GM23338 (cell line): ENCODE results near the gene IDS. TPM values are rescaled to one million over a fixed set of nuclear protein-coding genes. Genes with fewer than 3 reads are reported as not detected.

Source experiments
- ATAC-seq: fragments of 200-7000 bp; cut with Tn5 transposase; 3 replicates; pipeline ENCODE4 v1.9.1; 2020
- DNase-seq: peaks from one replicate; pipeline ENCODE4 v3.0.0-alpha.2; 2015; ENCODE audit warnings: low spot score
- H2AFZ ChIP-seq: fragments of 200-600 bp; sonication (generic); 2 replicates; pipeline ENCODE4 v1.8.0; 2016; ENCODE audit warnings: antibody characterized with exemption, mild to moderate bottlenecking, moderate library complexity
- H3F3A ChIP-seq: fragments of 200-600 bp; sonication (generic); replicated peaks from 2 replicates; pipeline ENCODE4 v1.8.0; 2017; ENCODE audit warnings: antibody characterized with exemption, mixed run types, low read depth
- H3K27ac ChIP-seq: fragments of 200-600 bp; sonication (generic); 2 replicates; pipeline ENCODE4 v1.6.1; 2016; ENCODE audit warnings: low read depth
- H3K27me3 ChIP-seq: fragments of 200-600 bp; sonication (generic); 2 replicates; pipeline ENCODE4 v1.8.0; 2016; ENCODE audit warnings: mild to moderate bottlenecking, mixed run types, moderate library complexity; ENCODE audit not compliant: insufficient read depth
- H3K36me3 ChIP-seq: fragments of 200-600 bp; sonication (generic); 2 replicates; pipeline ENCODE4 v1.8.0; 2016; ENCODE audit warnings: mild to moderate bottlenecking; ENCODE audit not compliant: insufficient read depth
- H3K4me1 ChIP-seq: fragments of 200-600 bp; sonication (generic); 2 replicates; pipeline ENCODE4 v1.8.0; 2016; ENCODE audit warnings: mild to moderate bottlenecking, moderate library complexity; ENCODE audit not compliant: insufficient read depth
- H3K4me2 ChIP-seq: fragments of 200-600 bp; sonication (generic); 2 replicates; pipeline ENCODE4 v1.7.1; 2017; ENCODE audit warnings: mixed run types
- H3K4me3 ChIP-seq: fragments of 200-600 bp; sonication (generic); 2 replicates; pipeline ENCODE4 v1.6.1; 2016; ENCODE audit warnings: mixed run types
- H3K79me2 ChIP-seq: fragments of 200-600 bp; sonication (generic); replicated peaks from 2 replicates; pipeline ENCODE4 v1.8.0; 2017; ENCODE audit warnings: mild to moderate bottlenecking; ENCODE audit not compliant: insufficient read depth
- H3K9me2 ChIP-seq: fragments of 200-600 bp; sonication (generic); 2 replicates; pipeline ENCODE4 v1.8.0; 2017; ENCODE audit not compliant: insufficient read depth
- H4K20me1 ChIP-seq: fragments of 200-600 bp; sonication (generic); replicated peaks from 2 replicates; pipeline ENCODE4 v1.8.0; 2017; ENCODE audit warnings: mild to moderate bottlenecking; ENCODE audit not compliant: insufficient read depth
- H3K27ac Mint-ChIP-seq: 2 replicates; pipeline ENCODE4 v1.8.0; 2020; ENCODE audit warnings: inconsistent platforms, mild to moderate bottlenecking, moderate library complexity, mixed read lengths
- H3K27me3 Mint-ChIP-seq: 3 replicates; pipeline ENCODE4 v1.8.0; 2022; ENCODE audit warnings: low read depth, mild to moderate bottlenecking, moderate library complexity, mixed read lengths, inconsistent platforms; ENCODE audit not compliant: insufficient read depth, poor library complexity
- H3K36me3 Mint-ChIP-seq: 3 replicates; pipeline ENCODE4 v1.8.0; 2021; ENCODE audit warnings: low read depth, mild to moderate bottlenecking, inconsistent platforms, moderate library complexity, mixed read lengths
- H3K4me1 Mint-ChIP-seq: 3 replicates; pipeline ENCODE4 v1.8.0; 2020; ENCODE audit warnings: mild to moderate bottlenecking, inconsistent platforms, mixed read lengths
- H3K4me3 Mint-ChIP-seq: 3 replicates; pipeline ENCODE4 v1.8.0; 2021; ENCODE audit warnings: moderate library complexity, mild to moderate bottlenecking, inconsistent platforms, mixed read lengths
- H3K9me3 Mint-ChIP-seq: 3 replicates; pipeline ENCODE4 v1.8.0; 2020; ENCODE audit warnings: moderate library complexity, mild to moderate bottlenecking, inconsistent platforms, mixed read lengths
- CREB1 ChIP-seq: fragments of 250-450 bp; sonication (Bioruptor Pico); IDR thresholded peaks from 2 replicates; pipeline ENCODE4 v1.5.0; 2020; ENCODE audit warnings: low read depth, mild to moderate bottlenecking, moderate library complexity
- CTCF ChIP-seq, 2 experiments: fragments of 200-600 bp in 1 of 2; sonication (generic) in 1 of 2; conservative IDR thresholded peaks; 2 replicates each; pipeline versions ENCODE4 v1.5.1 to v1.6.1; 2016 to 2017; ENCODE audit warnings: antibody characterized with exemption in 2 of 2, low read depth in 2 of 2, mild to moderate bottlenecking in 2 of 2, moderate library complexity in 1 of 2
- ETS1 ChIP-seq: IDR thresholded peaks from 2 replicates; pipeline ENCODE4 v1.6.1; 2016; ENCODE audit warnings: antibody characterized with exemption
- JUNB ChIP-seq: IDR thresholded peaks from one replicate; pipeline ENCODE4 v1.6.1; 2016; ENCODE audit warnings: antibody characterized with exemption; ENCODE audit not compliant: unreplicated experiment
- NANOG ChIP-seq: IDR thresholded peaks from 2 replicates; pipeline ENCODE4 v1.6.1; 2016; ENCODE audit warnings: antibody characterized with exemption, borderline replicate concordance
- POLR2AphosphoS5 ChIP-seq: IDR thresholded peaks from 2 replicates; pipeline ENCODE4 v1.6.1; 2016; ENCODE audit warnings: antibody characterized with exemption, low read depth
- STAT1 ChIP-seq: IDR thresholded peaks from one replicate; pipeline ENCODE4 v1.6.1; 2016; ENCODE audit warnings: antibody characterized with exemption; ENCODE audit not compliant: unreplicated experiment
- ZNF114 ChIP-seq: fragments of 250-450 bp; sonication (Bioruptor Pico); IDR thresholded peaks from 2 replicates; pipeline ENCODE4 v1.5.0; 2020; ENCODE audit warnings: mild to moderate bottlenecking, moderate library complexity
- ZNF331 ChIP-seq: fragments of 250-450 bp; sonication (Bioruptor Pico); IDR thresholded peaks from 2 replicates; pipeline ENCODE4 v1.5.0; 2020; ENCODE audit warnings: low read depth, mild to moderate bottlenecking, moderate library complexity
- polyA plus RNA-seq: library from polyadenylated mRNA; unstranded; fragments of >200 nt; fragmentation: Nextera tagmentation; extraction: Ambion mirVana; gene quantifications from 2 replicates; pipeline ENCODE4 v1.2.1, GENCODE V29; 2016
- total RNA-seq: library from RNA; depleted of rRNA; stranded (reverse); fragments of >200 nt; shearing (Covaris generic); gene quantifications from 2 replicates; pipeline ENCODE4 v1.2.3, GENCODE V29; 2014

Gene IDS
- total and polyA plus RNA-seq, 2 experiments from 2014 or later = 8.2 to 12.3 TPM

- ATAC-seq (no peak), DNase-seq (no peak)
- peaks cover 3% of the 10 kb centered on the region for H3K27me3 Mint-ChIP-seq
- peaks cover 28% of the 10 kb centered on the region for H3K36me3 Mint-ChIP-seq
- no peaks in the 10 kb centered on the region; the same call in 1 of the 2 replicates for H3K36me3 ChIP-seq
- no peaks in the 10 kb centered on the region for H3K79me2 ChIP-seq
- H3K27ac Mint-ChIP-seq = no peak overlapping the region
- H3K4me3 ChIP-seq = no peak overlapping the region
- no peak overlapping the region for H2AFZ ChIP-seq
- no peak overlapping the region for H3K27ac ChIP-seq
- no peak overlapping the region for H3K4me2 ChIP-seq
- no peaks in the 10 kb centered on the region for H3K4me1 ChIP-seq
- H3K9me2 ChIP-seq = no peaks in the 10 kb centered on the region
- H3K4me1 Mint-ChIP-seq = peaks cover 5% of the 10 kb centered on the region; the same call in 2 of the 3 replicates
- no peak for TF ChIP-seq ZNF331 (CRISPR knock-in tag)
- TF ChIP-seq CTCF (conservative IDR thresholded peaks at IDR 0.05; ENCODE audit: low read depth in 2 of 2) = no peak
- no peak for TF ChIP-seq STAT1
- no peaks in the 10 kb centered on the region; the same call in 2 of the 3 replicates for H3K9me3 Mint-ChIP-seq
- H3K27me3 ChIP-seq = no peaks in the 10 kb centered on the region
- H3F3A ChIP-seq = no peaks in the 10 kb centered on the region
- no peak overlapping the region for H3K4me3 Mint-ChIP-seq
- H4K20me1 ChIP-seq = no peaks in the 10 kb centered on the region
Measured at GRCh38 chrX:149499766-149500165, 5.3 kb downstream of the IDS start.

DNA sequence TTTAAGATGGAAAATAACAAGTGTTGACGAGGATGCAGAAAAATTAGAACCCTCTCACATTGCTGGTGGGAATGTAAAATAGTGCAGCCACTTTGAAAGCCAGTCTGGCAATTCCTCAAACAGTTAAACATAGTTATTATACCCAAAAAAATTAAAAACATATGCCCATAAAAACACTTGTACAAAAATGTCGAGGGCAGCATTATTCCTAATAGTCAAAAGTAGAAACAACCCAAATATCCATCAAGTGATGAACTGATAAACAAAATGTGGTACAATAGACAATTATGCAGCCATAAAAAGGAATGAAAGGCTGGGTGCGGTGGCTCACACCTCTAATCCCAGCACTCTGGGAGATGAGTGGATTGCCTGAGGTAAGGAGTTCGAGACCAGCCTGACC, 6.3 kb downstream of the IDS start:
- Histone ChIP-seq H3F3A (no peaks in the 10 kb centered on the region), H3K27me3 (no peaks in the 10 kb centered on the region), H3K4me1 (no peaks in the 10 kb centered on the region), H3K4me2 (no peak overlapping the region), H3K36me3 (no peaks in the 10 kb centered on the region; the same call in 1 of the 2 replicates), H4K20me1 (no peaks in the 10 kb centered on the region), H3K27ac (no peak overlapping the region), H3K79me2 (no peaks in the 10 kb centered on the region), H3K9me2 (no peaks in the 10 kb centered on the region), H2AFZ (no peak overlapping the region), H3K4me3 (no peak overlapping the region)
- Mint-ChIP-seq H3K27me3 (peaks cover 3% of the 10 kb centered on the region), H3K27ac (no peak overlapping the region), H3K4me3 (no peak overlapping the region), H3K4me1 (no peaks in the 10 kb centered on the region), H3K9me3 (no peaks in the 10 kb centered on the region), H3K36me3 (peaks cover 28% of the 10 kb centered on the region; the same call in 2 of the 3 replicates)
- no peak for TF ChIP-seq NANOG
- no peak for TF ChIP-seq JUNB
- no peak for TF ChIP-seq ETS1
- no peak for TF ChIP-seq POLR2AphosphoS5
- no peak for ATAC-seq
- no peak for DNase-seq

DNA sequence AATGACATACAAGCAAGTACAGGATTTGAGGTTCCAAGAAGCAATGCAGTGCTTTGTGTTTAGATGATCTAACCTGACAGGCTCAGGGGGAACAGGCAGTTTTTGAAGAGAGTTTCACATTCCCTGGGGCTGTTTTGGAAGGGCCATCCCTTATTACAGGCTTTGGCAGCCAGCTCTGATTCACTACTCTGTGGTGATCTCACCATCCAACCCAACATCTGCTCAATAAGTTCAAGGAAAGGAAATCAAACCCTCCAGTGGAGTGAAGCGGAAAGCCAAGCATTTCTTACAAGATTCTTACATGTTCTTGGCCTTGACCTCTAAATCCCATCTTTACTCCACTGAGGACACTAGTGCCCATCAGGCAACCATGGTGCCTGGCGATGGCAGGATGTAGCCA, 7.5 kb downstream of the IDS start:
- H3K36me3 Mint-ChIP-seq = peaks cover 28% of the 10 kb centered on the region; the same call in 2 of the 3 replicates
- DNase-seq (no peak), ATAC-seq (no peak)
- Histone ChIP-seq H3K4me1 (no peaks in the 10 kb centered on the region), H3K9me2 (no peaks in the 10 kb centered on the region), H3K27me3 (no peaks in the 10 kb centered on the region), H3F3A (no peaks in the 10 kb centered on the region), H3K36me3 (no peaks in the 10 kb centered on the region; the same call in 1 of the 2 replicates), H3K27ac (no peak overlapping the region), H3K79me2 (no peaks in the 10 kb centered on the region), H3K4me2 (no peak overlapping the region), H3K4me3 (no peak overlapping the region), H4K20me1 (no peaks in the 10 kb centered on the region), H2AFZ (no peak overlapping the region)
- H3K27me3 Mint-ChIP-seq = peaks cover 3% of the 10 kb centered on the region
- no peaks in the 10 kb centered on the region for H3K4me1 Mint-ChIP-seq
- no peak overlapping the region for H3K4me3 Mint-ChIP-seq
- no peak overlapping the region for H3K27ac Mint-ChIP-seq
- no peaks in the 10 kb centered on the region for H3K9me3 Mint-ChIP-seq
- TF ChIP-seq POLR2AphosphoS5 (no peak), ETS1 (no peak), CREB1 (CRISPR knock-in tag) (no peak), ZNF114 (CRISPR knock-in tag) (no peak), STAT1 (no peak)
